ENCODE results near the gene HLA-DRA. TPM values are rescaled to one million over a fixed set of nuclear protein-coding genes. Genes with fewer than 3 reads are reported as not detected.

HLA-DRA gene
- total and polyA plus RNA-seq, 2 of the 4 experiments (the other 2 are of a cell fraction): not detected

Other genes starting within 250 kb of the HLA-DRA start
- gene PBX2, start 249.7 kb upstream of the HLA-DRA start, total RNA-seq (2012; rRNA removed): 13.9 and 17.7 TPM in 2 replicates
- gene PBX2, start 249.7 kb upstream of the HLA-DRA start, polyA plus RNA-seq (2012; rRNA removed): 56.8 and 58.0 TPM in 2 replicates
- 3.0 and 3.9 TPM in 2 replicates for gene GPSM3, start 247.2 kb upstream of the HLA-DRA start, total RNA-seq (2012; rRNA removed)
- gene GPSM3, start 247.2 kb upstream of the HLA-DRA start, polyA plus RNA-seq (2012; rRNA removed): 9.8 and 12.2 TPM in 2 replicates
- 1.3 and 2.2 TPM in 2 replicates for gene NOTCH4, start 215.8 kb upstream of the HLA-DRA start, total RNA-seq (2012; rRNA removed)
- 0.76 and 0.96 TPM in 2 replicates for gene NOTCH4, start 215.8 kb upstream of the HLA-DRA start, polyA plus RNA-seq (2012; rRNA removed)
- not detected in 2 replicates for gene TSBP1, start 68.0 kb upstream of the HLA-DRA start, total RNA-seq (2012; rRNA removed)
- not detected in 2 replicates for gene TSBP1, start 68.0 kb upstream of the HLA-DRA start, polyA plus RNA-seq (2012; rRNA removed)
- not detected in 2 replicates for gene BTNL2, start 32.7 kb upstream of the HLA-DRA start, total RNA-seq (2012; rRNA removed)
- gene BTNL2, start 32.7 kb upstream of the HLA-DRA start, polyA plus RNA-seq (2012; rRNA removed): not detected in 2 replicates
- not detected in 2 replicates for gene HLA-DRB5, start 90.4 kb downstream of the HLA-DRA start, total RNA-seq (2012; rRNA removed)
- gene HLA-DRB5, start 90.4 kb downstream of the HLA-DRA start, polyA plus RNA-seq (2012; rRNA removed): not detected in 2 replicates
- not detected in 2 replicates for gene HLA-DRB1, start 150.0 kb downstream of the HLA-DRA start, total RNA-seq (2012; rRNA removed)
- gene HLA-DRB1, start 150.0 kb downstream of the HLA-DRA start, polyA plus RNA-seq (2012; rRNA removed): not detected in 2 replicates
- not detected in 2 replicates for gene HLA-DQA1, start 197.5 kb downstream of the HLA-DRA start, total RNA-seq (2012; rRNA removed)
- gene HLA-DQA1, start 197.5 kb downstream of the HLA-DRA start, polyA plus RNA-seq (2012; rRNA removed): not detected in 2 replicates
- gene HLA-DQB1, start 226.8 kb downstream of the HLA-DRA start, total RNA-seq (2012; rRNA removed): not detected in 2 replicates
- not detected in 2 replicates for gene HLA-DQB1, start 226.8 kb downstream of the HLA-DRA start, polyA plus RNA-seq (2012; rRNA removed)